ENCODE data around the gene MON1B. TPM values are rescaled to one million over a fixed set of nuclear protein-coding genes. Genes with fewer than 3 reads are reported as not detected.

The MON1B gene
- total and polyA plus RNA-seq, 9 of the 15 experiments (the other 6 are each of a cell fraction or from before 2014, with no cell fraction given): 5.0 to 66.0 (median 12.6) TPM

- peaks cover 0 to 2% of the 10 kb centered on the region in 2 experiments; a peak in 2 of 5 replicates for H3K27me3 ChIP-seq (ENCODE audit: control insufficient read depth in 2 of 2, insufficient read depth in 2 of 2, low read length in 2 of 2)
- H3K4me1 ChIP-seq (replicated peaks in 1 of 2; ENCODE audit: control insufficient read depth in 2 of 2, insufficient read depth in 2 of 2, low read length in 2 of 2): no peaks in the 10 kb centered on the region
- no peaks in the 10 kb centered on the region for H4K20me1 ChIP-seq (replicated peaks; ENCODE audit: control insufficient read depth, insufficient read depth, low read length)
- WGBS (ENCODE audit: insufficient coverage, low coverage, missing lambda C conversion rate): 9% methylated on average over 10 of the region's 10 CpGs
- H3K4me2 ChIP-seq (ENCODE audit: insufficient read depth, low read length): peak overlapping the region; percentile 56
- H3K36me3 ChIP-seq (ENCODE audit: control insufficient read depth, insufficient read depth, low read length): no peaks in the 10 kb centered on the region
- intact Hi-C loops (cut with micrococcal nuclease): no loop called here
- H2AFZ ChIP-seq (ENCODE audit: low read depth, low read length): peak overlapping the region; percentile 69
- ChIA-PET POLR2A (interaction anchor here (0.7 to 1.5 kb wide), 2 partner anchors 9 to 311 kb away, joined by 3 read pairs; no protein-coding TSS in a partner anchor), CTCF (ENCODE audit: low intra/inter-chr PET ratio) (interaction anchor here (0.5 kb wide), 1 partner anchor 40 kb away, joined by 3 read pairs; no protein-coding TSS in a partner anchor)
- H3K9me3 ChIP-seq (replicated peaks; ENCODE audit: control insufficient read depth, insufficient read depth, low read depth, low read length): no peaks in the 10 kb centered on the region
- FAIRE-seq: peak; percentile 83
- H3K79me2 ChIP-seq (ENCODE audit: control insufficient read depth, insufficient read depth, low read length): no peaks in the 10 kb centered on the region
- in situ Hi-C loops (cut with MboI): no loop called here
- no peak overlapping the region for H3K27ac ChIP-seq (ENCODE audit: extremely low read depth, low read depth, low read length)
- no peak overlapping the region for H3K4me3 ChIP-seq
- H3K9ac ChIP-seq (ENCODE audit: insufficient read depth in 1 of 2, low read depth in 2 of 2, low read length in 2 of 2): no peak overlapping the region
- BruUV-seq (replicated peaks): no TSS peak
- peak; percentile 48 to 60 (median 55) for DNase-seq (ENCODE audit: extremely low read depth in 1 of 4, low spot score in 3 of 4)
- ATAC-seq: peak; percentile 89
- H3K9me1 ChIP-seq (ENCODE audit: control insufficient read depth, insufficient read depth, low read length): no peaks in the 10 kb centered on the region
- 0 out of 2 replicates have a peak, but pooled peaks have one; percentile 17 for TF ChIP-seq MYC (IDR thresholded peaks at IDR 0.05; ENCODE audit: low read depth, low read length)
- TF ChIP-seq MYC (CRISPR knock-in tag; IDR thresholded peaks at IDR 0.05; ENCODE audit: borderline replicate concordance, low read depth): no peak
- peak in 1 of 3 experiments; percentile 34 for TF ChIP-seq YY1 (IDR thresholded peaks at IDR 0.05; ENCODE audit: borderline replicate concordance in 1 of 3, control insufficient read depth in 1 of 3, extremely low read depth in 1 of 3, insufficient read depth in 3 of 3, insufficient read length in 1 of 3, insufficient replicate concordance in 2 of 3, low read depth in 1 of 3, low read length in 2 of 3)
- TF ChIP-seq E2F6 (IDR thresholded peaks at IDR 0.05; ENCODE audit: borderline replicate concordance in 1 of 2, extremely low read depth in 1 of 2, insufficient read depth in 1 of 2, insufficient read length in 1 of 2, low read depth in 1 of 2, low read length in 1 of 2, poor library complexity in 1 of 2, severe bottlenecking in 1 of 2): peak in 1 of 2 experiments; percentile 13
- TF ChIP-seq RFX7 (CRISPR knock-in tag; IDR thresholded peaks at IDR 0.05): no peak
- no peak for TF ChIP-seq C11orf30 (IDR thresholded peaks at IDR 0.05; ENCODE audit: low read depth)
- peak; percentile 60 to 68 for TF ChIP-seq NRF1 (conservative IDR thresholded peaks at IDR 0.05 in 1 of 2, IDR thresholded peaks at IDR 0.05 in 1 of 2)
- TF ChIP-seq JUND (IDR thresholded peaks at IDR 0.05; ENCODE audit: borderline replicate concordance, low read depth, low read length): 0 out of 2 replicates have a peak, but pooled peaks have one; percentile 10
- no peak for TF ChIP-seq JUND (tag; IDR thresholded peaks at IDR 0.05; ENCODE audit: borderline replicate concordance, low read depth, low read length)
- TF ChIP-seq ZNF174 (CRISPR knock-in tag; IDR thresholded peaks at IDR 0.05): no peak
- no peak for TF ChIP-seq ZNF384 (IDR thresholded peaks at IDR 0.05; ENCODE audit: low read depth, low read length)
- TF ChIP-seq EZH2 (IDR thresholded peaks at IDR 0.05; ENCODE audit: borderline replicate concordance, low read depth, low read length): no peak
- TF ChIP-seq TFAM (CRISPR knock-in tag; conservative IDR thresholded peaks at IDR 0.05): no peak
- TF ChIP-seq ZNF280B (CRISPR knock-in tag; IDR thresholded peaks at IDR 0.05): no peak
- TF ChIP-seq CTCFL (IDR thresholded peaks at IDR 0.05; ENCODE audit: borderline replicate concordance, insufficient read depth, low read depth, low read length, poor library complexity, severe bottlenecking): peak; percentile 45
- TF ChIP-seq ZNF121 (CRISPR knock-in tag; conservative IDR thresholded peaks at IDR 0.05): no peak
- TF ChIP-seq ETV1 (tag; conservative IDR thresholded peaks at IDR 0.05; ENCODE audit: low read depth): 0 out of 2 replicates have a peak, but pooled peaks have one; percentile 40
Observed at GRCh38 chr16:77223184-77223583, 32.2 kb downstream of the MON1B start.

Data from K562 (cell line).